Measurements from ENCODE around the gene EXOC6.

The EXOC6 gene

DNA sequence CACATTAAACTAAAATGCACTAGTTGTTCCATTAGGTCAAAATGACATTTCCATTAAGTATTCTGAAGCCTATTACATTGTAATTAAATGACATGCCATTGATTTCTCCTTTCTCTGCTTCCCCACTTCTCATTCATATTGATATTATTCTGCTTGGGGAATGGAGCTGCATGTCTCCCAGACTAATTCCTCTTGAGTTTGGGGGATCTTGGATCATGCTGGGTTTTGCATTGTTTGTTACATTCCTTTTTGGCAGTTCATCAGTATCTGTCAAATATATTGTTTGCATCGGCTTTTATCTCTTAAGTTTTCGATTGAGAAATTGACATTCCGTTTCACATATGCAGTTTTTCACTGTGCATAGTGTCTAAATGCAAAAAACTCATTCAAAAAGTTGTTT is 147.2 kb downstream of the EXOC6 start:
- FAIRE-seq (no peak), DNase-seq (ENCODE audit: insufficient read length, low spot score) (no peak)
- TF ChIP-seq, protein P1, sequence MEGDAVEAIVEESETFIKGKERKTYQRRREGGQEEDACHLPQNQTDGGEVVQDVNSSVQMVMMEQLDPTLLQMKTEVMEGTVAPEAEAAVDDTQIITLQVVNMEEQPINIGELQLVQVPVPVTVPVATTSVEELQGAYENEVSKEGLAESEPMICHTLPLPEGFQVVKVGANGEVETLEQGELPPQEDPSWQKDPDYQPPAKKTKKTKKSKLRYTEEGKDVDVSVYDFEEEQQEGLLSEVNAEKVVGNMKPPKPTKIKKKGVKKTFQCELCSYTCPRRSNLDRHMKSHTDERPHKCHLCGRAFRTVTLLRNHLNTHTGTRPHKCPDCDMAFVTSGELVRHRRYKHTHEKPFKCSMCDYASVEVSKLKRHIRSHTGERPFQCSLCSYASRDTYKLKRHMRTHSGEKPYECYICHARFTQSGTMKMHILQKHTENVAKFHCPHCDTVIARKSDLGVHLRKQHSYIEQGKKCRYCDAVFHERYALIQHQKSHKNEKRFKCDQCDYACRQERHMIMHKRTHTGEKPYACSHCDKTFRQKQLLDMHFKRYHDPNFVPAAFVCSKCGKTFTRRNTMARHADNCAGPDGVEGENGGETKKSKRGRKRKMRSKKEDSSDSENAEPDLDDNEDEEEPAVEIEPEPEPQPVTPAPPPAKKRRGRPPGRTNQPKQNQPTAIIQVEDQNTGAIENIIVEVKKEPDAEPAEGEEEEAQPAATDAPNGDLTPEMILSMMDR (IDR thresholded peaks at IDR 0.05; ENCODE audit: insufficient read depth, missing control alignments): no peak

DNA sequence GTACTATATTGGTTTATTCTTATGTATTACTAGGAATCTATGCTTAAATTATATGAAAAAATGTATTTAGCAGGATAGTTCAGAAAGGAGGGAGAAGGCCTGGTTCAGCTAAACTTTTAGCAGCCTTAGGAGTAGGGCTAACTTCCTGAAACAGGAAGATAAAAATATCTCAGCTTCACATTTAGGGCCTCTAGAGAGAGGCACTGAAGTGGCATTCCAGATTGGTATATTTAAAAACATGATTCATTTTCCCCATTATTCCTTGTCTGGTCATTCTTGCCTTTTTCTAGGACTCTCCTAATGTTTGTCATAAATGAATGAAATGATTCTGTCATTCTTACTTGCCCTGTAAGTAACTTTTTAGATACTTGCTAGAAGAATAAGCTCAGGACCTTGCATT is 149.3 kb downstream of the EXOC6 start:
- FAIRE-seq: no peak
- DNase-seq (ENCODE audit: insufficient read length, low spot score): no peak

GRCh38 chr10:92999191-92999590 is 150.9 kb downstream of the EXOC6 start:
- TF ChIP-seq, protein P1 (IDR thresholded peaks at IDR 0.05; ENCODE audit: insufficient read depth, missing control alignments): no peak
- no peak for FAIRE-seq

More for the DNA sequence above, 149.3 kb downstream of the EXOC6 start:
- TF ChIP-seq, protein P1 (IDR thresholded peaks at IDR 0.05; ENCODE audit: insufficient read depth, missing control alignments): no peak

DNA sequence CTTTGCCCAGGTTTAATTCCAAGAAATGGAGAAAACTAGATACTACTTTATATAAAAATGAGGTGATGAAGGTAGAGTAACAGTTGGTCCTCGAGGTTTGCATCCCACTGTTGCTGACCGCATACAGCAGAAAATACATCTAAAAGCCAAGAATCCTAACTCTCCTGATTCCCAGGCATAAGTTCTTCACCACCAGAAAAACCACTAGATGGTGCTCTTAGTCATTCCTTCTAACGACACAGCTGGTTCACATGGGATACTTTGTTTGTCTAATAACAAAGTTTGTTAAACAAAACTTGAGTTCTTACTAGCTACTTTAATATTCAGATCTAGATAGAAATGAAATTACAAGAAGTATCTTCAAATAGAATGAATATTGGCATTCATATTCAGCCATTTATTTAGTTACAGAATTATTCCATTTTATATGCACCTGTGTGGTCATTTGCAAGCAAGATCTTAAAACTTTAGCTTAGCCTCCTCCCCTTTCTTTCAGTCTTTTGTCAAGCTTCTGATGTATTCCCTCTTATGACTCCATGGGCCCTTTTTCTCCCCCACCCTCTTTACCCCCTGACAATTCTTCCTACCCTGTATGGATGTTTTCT is 158.2 kb downstream of the EXOC6 start:
- TF ChIP-seq, protein P1 (IDR thresholded peaks at IDR 0.05; ENCODE audit: insufficient read depth, missing control alignments): peak; percentile 73
- DNase-seq (ENCODE audit: insufficient read length, low spot score) (no peak), FAIRE-seq (peak; percentile 66)

More at GRCh38 chr10:92999191-92999590, 150.9 kb downstream of the EXOC6 start:
- DNase-seq (ENCODE audit: insufficient read length, low spot score): no peak

- no peak for DNase-seq (ENCODE audit: insufficient read length, low spot score)
- no peak for FAIRE-seq
- TF ChIP-seq, protein P1 (IDR thresholded peaks at IDR 0.05; ENCODE audit: insufficient read depth, missing control alignments): no peak
These were observed 167.4 kb downstream of the EXOC6 start for GRCh38 chr10:93015722-93016121.

- FAIRE-seq: no peak
- TF ChIP-seq, protein P1 (IDR thresholded peaks at IDR 0.05; ENCODE audit: insufficient read depth, missing control alignments): no peak
- DNase-seq (ENCODE audit: insufficient read length, low spot score): no peak
These were observed 174.8 kb downstream of the EXOC6 start for GRCh38 chr10:93023013-93023650.

GRCh38 chr10:93026072-93026471 is 177.8 kb downstream of the EXOC6 start:
- TF ChIP-seq, protein P1 (IDR thresholded peaks at IDR 0.05; ENCODE audit: insufficient read depth, missing control alignments): no peak

More at GRCh38 chr10:93026072-93026471, 177.8 kb downstream of the EXOC6 start:
- DNase-seq (ENCODE audit: insufficient read length, low spot score) (no peak), FAIRE-seq (peak; percentile 53)
